LNCAP (cell line): ENCODE data around the gene DAB1.

Experiments used
- CTCF ChIP-seq: fragments of 450-650 bp; IDR thresholded peaks from 2 replicates; pipeline ENCODE4 v1.5.1; 2017; ENCODE audit warnings: mild to moderate bottlenecking

Gene DAB1

DNA sequence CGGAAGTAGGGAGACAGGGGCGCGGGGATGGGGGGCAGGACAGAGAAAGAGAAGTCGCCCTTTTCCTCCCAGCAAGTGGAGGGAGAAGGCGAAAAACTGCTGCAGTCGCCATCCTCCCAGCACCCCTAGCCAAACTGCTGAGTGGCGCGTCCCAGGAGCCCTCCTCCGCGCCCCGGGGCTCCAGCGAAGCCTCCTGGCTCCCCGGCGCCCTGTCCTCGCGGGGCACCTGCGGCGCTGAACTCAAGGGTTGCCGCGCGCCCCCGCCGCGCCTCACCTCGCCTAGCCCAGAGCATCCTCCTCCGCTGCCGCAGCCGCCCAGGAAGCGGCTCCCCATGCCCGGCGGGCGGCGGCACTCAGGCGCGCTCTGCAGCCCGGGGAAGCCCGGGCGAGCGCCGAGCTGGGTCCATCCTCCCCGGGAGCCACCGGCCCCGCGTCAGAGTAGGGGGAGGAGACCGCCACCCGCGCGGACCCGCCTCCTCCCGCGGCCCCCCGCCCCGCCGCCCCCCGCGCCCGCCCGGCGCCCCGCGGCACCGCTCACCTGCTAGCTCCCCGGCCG lies at the start of gene DAB1:
Gene DAB1, minus strand, starts transcription at position 405 of the 556 bp plus-strand sequence. CDS start 133,030 bp downstream, outside the sequence.
- no peak for TF ChIP-seq CTCF

DNA sequence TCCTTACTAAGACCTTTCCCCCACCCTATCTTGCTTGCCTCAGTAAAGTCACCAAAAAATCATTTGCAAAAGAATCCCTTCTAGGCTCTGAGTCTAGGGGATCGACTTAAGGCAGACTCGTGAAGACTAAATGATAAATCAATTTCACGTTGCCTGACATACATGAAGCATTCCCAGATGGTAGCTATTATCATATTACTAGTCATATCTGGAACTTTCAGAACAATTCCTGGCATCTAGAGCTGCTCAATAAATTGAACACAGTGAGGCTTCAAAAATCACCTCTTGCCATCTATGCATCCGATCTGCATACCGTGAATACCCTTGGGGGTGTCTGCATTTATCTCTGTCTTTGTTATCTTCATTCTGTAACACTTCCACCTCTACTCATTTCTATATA lies 49.6 kb upstream of the DAB1 start:
- no peak for TF ChIP-seq CTCF

DNA sequence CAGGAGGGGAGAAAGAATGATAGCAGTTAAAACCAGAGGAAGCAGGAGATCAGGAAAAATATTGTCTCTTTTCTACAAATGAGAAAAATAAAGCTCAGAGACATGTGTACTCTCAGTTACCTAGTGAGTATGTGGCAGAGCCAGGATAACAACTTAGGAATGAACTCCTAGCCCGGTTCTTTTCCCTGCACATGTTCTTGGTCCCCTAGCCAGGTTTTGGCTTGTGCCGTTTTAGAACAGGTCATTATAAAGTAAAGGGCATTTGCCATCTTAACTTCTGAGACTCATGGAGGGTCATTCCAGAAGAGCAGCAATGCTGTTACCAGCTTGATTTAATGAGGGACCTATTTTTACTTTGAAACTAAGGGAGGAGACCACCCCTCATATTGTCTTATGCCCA lies 48.1 kb upstream of the DAB1 start:
- TF ChIP-seq CTCF = no peak

DNA sequence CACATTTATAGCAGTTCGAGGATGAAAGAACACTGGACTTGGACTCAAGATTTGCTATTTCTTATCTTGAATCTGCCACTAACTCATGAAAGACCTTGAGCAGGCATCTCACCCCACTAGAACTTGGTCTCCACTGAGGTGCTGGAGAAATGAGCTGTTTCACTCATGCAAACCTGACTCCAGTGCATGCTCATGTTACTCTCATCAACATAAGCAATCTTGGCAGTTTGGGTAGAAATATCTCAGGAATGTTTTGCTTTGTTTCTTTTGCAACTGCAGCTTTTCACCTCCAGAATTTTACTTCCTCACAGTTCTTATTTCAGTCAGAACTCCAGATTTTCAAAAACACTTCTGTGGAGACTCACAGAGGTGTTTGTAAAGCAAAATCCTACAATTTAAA lies 46.2 kb upstream of the DAB1 start:
- no peak for TF ChIP-seq CTCF

DNA sequence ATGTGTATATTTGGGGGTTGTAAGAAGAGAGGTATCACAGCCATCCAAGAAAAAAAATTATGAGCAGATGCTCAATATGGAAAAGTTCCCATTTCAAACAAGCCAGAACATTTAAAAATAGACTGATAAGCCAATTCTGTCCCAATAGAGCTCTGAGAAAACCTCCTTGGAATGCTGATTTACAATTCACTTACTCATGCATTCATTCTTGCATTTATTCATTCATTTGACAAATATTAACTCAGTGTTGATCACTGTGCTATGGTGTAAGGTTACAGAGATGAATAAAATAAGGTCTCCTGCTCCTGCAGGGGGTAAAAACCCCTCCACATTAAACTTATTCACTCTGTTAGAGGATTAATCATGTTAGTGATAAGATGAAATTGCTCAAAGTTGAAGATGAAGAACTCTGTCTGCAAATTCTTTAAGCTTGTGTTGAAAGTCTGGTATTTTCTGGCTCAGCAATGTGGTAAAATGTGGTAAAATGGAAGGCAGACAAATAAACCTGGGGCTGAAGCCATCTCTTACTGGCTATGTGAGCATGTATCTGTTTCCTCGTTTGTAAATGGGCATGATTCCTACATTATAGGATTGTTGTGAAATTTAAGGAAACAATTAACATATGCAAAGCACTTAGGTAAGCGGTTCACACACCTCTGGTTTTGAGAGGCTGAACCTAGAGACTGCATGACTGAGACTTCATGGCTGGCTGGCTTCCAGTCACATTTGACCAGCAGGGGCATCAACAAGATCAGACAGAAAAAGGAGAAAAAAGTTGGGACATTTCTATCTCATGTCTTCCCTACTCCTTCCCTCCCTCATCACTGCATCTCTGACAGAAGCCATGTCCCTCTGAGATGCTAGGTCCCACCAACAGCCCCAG lies 45.0 kb upstream of the DAB1 start:
- TF ChIP-seq CTCF = no peak

- TF ChIP-seq CTCF = no peak
These were observed 44.0 kb upstream of the DAB1 start for GRCh38 chr1:57467830-57468229.

DNA sequence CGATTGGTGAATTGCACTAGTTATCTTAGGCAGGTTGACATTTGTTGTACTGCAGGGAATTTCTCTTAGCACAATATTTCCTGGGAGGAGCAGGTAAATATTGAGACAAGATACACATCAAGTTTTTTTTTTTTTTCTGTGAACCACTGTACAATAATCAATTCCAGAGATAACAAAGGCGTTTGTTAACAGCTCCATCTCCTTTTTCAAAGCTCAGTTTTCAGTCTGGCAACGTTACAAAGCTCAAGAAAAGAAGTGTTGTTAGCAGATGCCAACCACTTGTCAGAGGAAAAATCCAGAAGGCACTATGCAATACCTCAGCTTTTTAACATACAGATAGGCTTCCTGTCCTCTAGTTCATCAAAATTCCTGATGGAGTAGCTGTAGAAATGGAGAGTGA lies 40.9 kb upstream of the DAB1 start:
- TF ChIP-seq CTCF = no peak
